Calu3 (cell line): ENCODE data around the gene FAM200C. TPM values are rescaled to one million over a fixed set of nuclear protein-coding genes. Genes with fewer than 3 reads are reported as not detected.

Experiments
- BruUV-seq: library from RNA; stranded (reverse); fragments of 400-500 nt; replicated peaks from 2 replicates; lab custom pipeline; 2021; lab: Mats Ljungman, UMichigan
- CTCF ChIA-PET: fragments of 300-600 bp; sonication (Branson Sonifier 250); formaldehyde crosslinking; loops from one replicate; lab custom pipeline; 2022; ENCODE audit warnings: antibody characterized with exemption; lab: Charles Lee
- DNase-seq: peaks from one replicate; pipeline ENCODE4 v3.0.0; 2022
- H3K27ac Mint-ChIP-seq: one replicate; pipeline ENCODE4 v1.8.0; 2022; ENCODE audit warnings: mixed read lengths; ENCODE audit not compliant: unreplicated experiment
- H3K27me3 Mint-ChIP-seq: one replicate; pipeline ENCODE4 v1.8.0; 2022; ENCODE audit warnings: mixed read lengths; ENCODE audit not compliant: unreplicated experiment
- H3K36me3 Mint-ChIP-seq: one replicate; pipeline ENCODE4 v1.8.0; 2022; ENCODE audit warnings: mild to moderate bottlenecking, moderate library complexity, mixed read lengths; ENCODE audit not compliant: insufficient read depth, unreplicated experiment
- H3K4me1 Mint-ChIP-seq: one replicate; pipeline ENCODE4 v1.8.0; 2022; ENCODE audit warnings: mild to moderate bottlenecking, low read depth, mixed read lengths; ENCODE audit not compliant: unreplicated experiment
- H3K4me3 Mint-ChIP-seq: one replicate; pipeline ENCODE4 v1.8.0; 2022; ENCODE audit warnings: mild to moderate bottlenecking, low read depth, moderate library complexity, mixed read lengths; ENCODE audit not compliant: unreplicated experiment
- H3K9me3 Mint-ChIP-seq: one replicate; pipeline ENCODE4 v1.8.0; 2022; ENCODE audit warnings: low read depth, mixed read lengths; ENCODE audit not compliant: unreplicated experiment
- CTCF ChIP-seq: fragments of 200-600 bp; IDR thresholded peaks from one replicate; pipeline ENCODE4 v1.8.0; 2022; ENCODE audit warnings: antibody characterized with exemption; ENCODE audit not compliant: unreplicated experiment
- intact Hi-C: fragments of 100-400 bp; cut with micrococcal nuclease; formaldehyde crosslinking; loops from one replicate; pipeline ENCODE4 v1.10.0; 2022; ENCODE audit not compliant: unreplicated experiment
- total RNA-seq: library from RNA; stranded (reverse); gene quantifications from 2 replicates; pipeline ENCODE4 v1.2.3, GENCODE V29; 2022

Gene FAM200C
- total RNA-seq, 1 experiment from 2014 or later: 7.5 TPM

GRCh38 chr5:160436017-160436416, 36.2 kb upstream of the FAM200C start:
- Mint-ChIP-seq H3K4me1 (peaks cover 24% of the 10 kb centered on the region), H3K27me3 (peaks cover 17% of the 10 kb centered on the region), H3K4me3 (no peak overlapping the region), H3K9me3 (no peaks in the 10 kb centered on the region), H3K36me3 (peaks cover 3% of the 10 kb centered on the region), H3K27ac (no peak overlapping the region)
- intact Hi-C loops: loop anchor here (5.0 to 10.0 kb wide), 2 partner anchors 51 to 199 kb away; no protein-coding TSS in a partner anchor
- no peak for TF ChIP-seq CTCF
- CTCF ChIA-PET: interaction anchor here (0.6 kb wide), 1 partner anchor 21 kb away, joined by 8 read pairs; no protein-coding TSS in a partner anchor
- BruUV-seq: no TSS peak
- DNase-seq: no peak

- intact Hi-C loops: loop anchor here (5.0 to 10.0 kb wide), 2 partner anchors 52 to 199 kb away; no protein-coding TSS in a partner anchor
- peaks cover 24% of the 10 kb centered on the region for H3K4me1 Mint-ChIP-seq
Observed at GRCh38 chr5:160435532-160435931, 35.7 kb upstream of the FAM200C start.

GRCh38 chr5:160434022-160434531, 34.2 kb upstream of the FAM200C start:
- Mint-ChIP-seq H3K4me1 (peaks cover 24% of the 10 kb centered on the region), H3K27ac (no peak overlapping the region), H3K9me3 (no peaks in the 10 kb centered on the region), H3K27me3 (peaks cover 17% of the 10 kb centered on the region), H3K36me3 (peaks cover 3% of the 10 kb centered on the region), H3K4me3 (no peak overlapping the region)
- DNase-seq: peak; percentile 30
- CTCF ChIA-PET: interaction anchor here (0.6 kb wide), 1 partner anchor 15 kb away, joined by 4 read pairs; the partner anchor contains the start of gene SLU7
- intact Hi-C loops: loop anchor here (10.0 kb wide), 1 partner anchor 201 kb away; no protein-coding TSS in a partner anchor
- TF ChIP-seq CTCF: no peak
- BruUV-seq: no TSS peak

More at GRCh38 chr5:160435532-160435931, 35.7 kb upstream of the FAM200C start:
- Mint-ChIP-seq H3K27me3 (peaks cover 17% of the 10 kb centered on the region), H3K4me3 (no peak overlapping the region), H3K9me3 (no peaks in the 10 kb centered on the region), H3K27ac (no peak overlapping the region), H3K36me3 (peaks cover 3% of the 10 kb centered on the region)
- no TSS peak for BruUV-seq
- DNase-seq: no peak
- CTCF ChIA-PET: interaction anchor here (0.6 kb wide), 1 partner anchor 21 kb away, joined by 8 read pairs; no protein-coding TSS in a partner anchor
- no peak for TF ChIP-seq CTCF

- Mint-ChIP-seq H3K27me3 (peaks cover 17% of the 10 kb centered on the region), H3K27ac (no peak overlapping the region), H3K36me3 (peaks cover 3% of the 10 kb centered on the region), H3K4me3 (no peak overlapping the region), H3K4me1 (peaks cover 15% of the 10 kb centered on the region), H3K9me3 (no peaks in the 10 kb centered on the region)
- no TSS peak for BruUV-seq
- CTCF ChIA-PET: no interaction called here
- no peak for TF ChIP-seq CTCF
- intact Hi-C loops: loop anchor here (10.0 kb wide), 1 partner anchor 202 kb away; no protein-coding TSS in a partner anchor
- DNase-seq: no peak
Observed at GRCh38 chr5:160432787-160433186, 32.9 kb upstream of the FAM200C start.
